ENCODE data around the gene DUSP3. TPM values are rescaled to one million over a fixed set of nuclear protein-coding genes. Genes with fewer than 3 reads are reported as not detected.

The DUSP3 gene
- total RNA-seq, 1 donor from 2014 or later = 36.4 TPM

- H3K4me1 Mint-ChIP-seq (ENCODE audit: unreplicated experiment) = peaks cover 7% of the 10 kb centered on the region
- H3K36me3 Mint-ChIP-seq (ENCODE audit: unreplicated experiment) = no peaks in the 10 kb centered on the region
- H3K9me3 Mint-ChIP-seq (ENCODE audit: unreplicated experiment) = no peaks in the 10 kb centered on the region
- no peaks in the 10 kb centered on the region for H3K27me3 Mint-ChIP-seq (ENCODE audit: unreplicated experiment)
- DNase-seq (ENCODE audit: extremely low spot score, unreplicated experiment) = no peak
- no peak overlapping the region for H3K27ac Mint-ChIP-seq (ENCODE audit: unreplicated experiment)
- no peak for TF ChIP-seq CTCF (IDR thresholded peaks at IDR 0.05)
- no peak overlapping the region for H3K4me3 Mint-ChIP-seq (ENCODE audit: unreplicated experiment)
Measured at GRCh38 chr17:43732958-43733357, 45.8 kb downstream of the DUSP3 start.

GRCh38 chr17:43728081-43728480, 50.7 kb downstream of the DUSP3 start:
- no peaks in the 10 kb centered on the region for H3K36me3 Mint-ChIP-seq (ENCODE audit: unreplicated experiment)
- H3K27me3 Mint-ChIP-seq (ENCODE audit: unreplicated experiment) = no peaks in the 10 kb centered on the region
- no peaks in the 10 kb centered on the region for H3K9me3 Mint-ChIP-seq (ENCODE audit: unreplicated experiment)
- peaks cover 13% of the 10 kb centered on the region for H3K4me1 Mint-ChIP-seq (ENCODE audit: unreplicated experiment)
- no peak overlapping the region for H3K27ac Mint-ChIP-seq (ENCODE audit: unreplicated experiment)
- no peak for DNase-seq (ENCODE audit: extremely low spot score, unreplicated experiment)
- H3K4me3 Mint-ChIP-seq (ENCODE audit: unreplicated experiment) = no peak overlapping the region
- no peak for TF ChIP-seq CTCF (IDR thresholded peaks at IDR 0.05)

- no peaks in the 10 kb centered on the region for H3K27me3 Mint-ChIP-seq (ENCODE audit: unreplicated experiment)
- DNase-seq (ENCODE audit: extremely low spot score, unreplicated experiment) = no peak
- H3K4me1 Mint-ChIP-seq (ENCODE audit: unreplicated experiment) = peaks cover 30% of the 10 kb centered on the region
- H3K27ac Mint-ChIP-seq (ENCODE audit: unreplicated experiment) = no peak overlapping the region
- H3K4me3 Mint-ChIP-seq (ENCODE audit: unreplicated experiment) = no peak overlapping the region
- no peaks in the 10 kb centered on the region for H3K9me3 Mint-ChIP-seq (ENCODE audit: unreplicated experiment)
- TF ChIP-seq CTCF (IDR thresholded peaks at IDR 0.05) = no peak
- H3K36me3 Mint-ChIP-seq (ENCODE audit: unreplicated experiment) = no peaks in the 10 kb centered on the region
Measured at GRCh38 chr17:43723697-43724359, 54.9 kb downstream of the DUSP3 start.

- Mint-ChIP-seq H3K4me3 (ENCODE audit: unreplicated experiment) (no peak overlapping the region), H3K36me3 (ENCODE audit: unreplicated experiment) (no peaks in the 10 kb centered on the region)
Measured at GRCh38 chr17:43722870-43723665, 55.7 kb downstream of the DUSP3 start.

More at GRCh38 chr17:43722870-43723665, 55.7 kb downstream of the DUSP3 start:
- TF ChIP-seq CTCF (IDR thresholded peaks at IDR 0.05) = no peak
- no peaks in the 10 kb centered on the region for H3K9me3 Mint-ChIP-seq (ENCODE audit: unreplicated experiment)
- H3K27me3 Mint-ChIP-seq (ENCODE audit: unreplicated experiment) = no peaks in the 10 kb centered on the region
- no peak overlapping the region for H3K27ac Mint-ChIP-seq (ENCODE audit: unreplicated experiment)
- DNase-seq (ENCODE audit: extremely low spot score, unreplicated experiment) = no peak
- H3K4me1 Mint-ChIP-seq (ENCODE audit: unreplicated experiment) = peaks cover 36% of the 10 kb centered on the region
